Activated CD8-positive, alpha-beta T cell treated with anti-CD3 and anti-CD28 coated beads, Interleukin-2, amount 10 ng/mL, durations not matched to agents 7 days and 5 days (primary cell): ENCODE data around the gene CSH2. TPM values are rescaled to one million over a fixed set of nuclear protein-coding genes. Genes with fewer than 3 reads are reported as not detected.

Source experiments
- ATAC-seq: fragments of 150-1000 bp; cut with Tn5 transposase; one replicate; pipeline ENCODE4 v1.10.0; 2021; ENCODE audit warnings: moderate library complexity
- CTCF ChIA-PET: fragments of 350-600 bp; sonication (Branson Sonifier 250); formaldehyde crosslinking; loops from one replicate; lab custom pipeline; 2021; ENCODE audit warnings: antibody characterized with exemption; lab: Charles Lee
- POLR2A ChIA-PET: fragments of 350-600 bp; sonication (Branson Sonifier 250); formaldehyde crosslinking; loops from one replicate; lab custom pipeline; 2021; ENCODE audit warnings: antibody characterized with exemption; lab: Charles Lee
- DNase-seq: peaks from one replicate; pipeline ENCODE4 v3.0.0-alpha.2; 2020
- H3K27ac Mint-ChIP-seq: one replicate; pipeline ENCODE4 v1.8.0; 2021; ENCODE audit warnings: mild to moderate bottlenecking, mixed read lengths
- H3K27me3 Mint-ChIP-seq: one replicate; pipeline ENCODE4 v1.8.0; 2021; ENCODE audit warnings: low read depth, mixed read lengths
- H3K36me3 Mint-ChIP-seq: one replicate; pipeline ENCODE4 v1.8.0; 2021; ENCODE audit warnings: low read depth, mixed read lengths
- H3K4me1 Mint-ChIP-seq: one replicate; pipeline ENCODE4 v1.8.0; 2021; ENCODE audit warnings: low read depth, mixed read lengths
- H3K4me3 Mint-ChIP-seq: one replicate; pipeline ENCODE4 v1.8.0; 2021; ENCODE audit warnings: mild to moderate bottlenecking, mixed read lengths
- H3K9me3 Mint-ChIP-seq: one replicate; pipeline ENCODE4 v1.8.0; 2022; ENCODE audit warnings: mixed read lengths; ENCODE audit not compliant: insufficient read depth
- total RNA-seq, 2 experiments: library from RNA; stranded (reverse); gene quantifications; one replicate each; pipeline ENCODE4 v1.2.3, GENCODE V29; 2021

Gene CSH2
- total RNA-seq, 2 experiments from 2014 or later, result not detected

DNA sequence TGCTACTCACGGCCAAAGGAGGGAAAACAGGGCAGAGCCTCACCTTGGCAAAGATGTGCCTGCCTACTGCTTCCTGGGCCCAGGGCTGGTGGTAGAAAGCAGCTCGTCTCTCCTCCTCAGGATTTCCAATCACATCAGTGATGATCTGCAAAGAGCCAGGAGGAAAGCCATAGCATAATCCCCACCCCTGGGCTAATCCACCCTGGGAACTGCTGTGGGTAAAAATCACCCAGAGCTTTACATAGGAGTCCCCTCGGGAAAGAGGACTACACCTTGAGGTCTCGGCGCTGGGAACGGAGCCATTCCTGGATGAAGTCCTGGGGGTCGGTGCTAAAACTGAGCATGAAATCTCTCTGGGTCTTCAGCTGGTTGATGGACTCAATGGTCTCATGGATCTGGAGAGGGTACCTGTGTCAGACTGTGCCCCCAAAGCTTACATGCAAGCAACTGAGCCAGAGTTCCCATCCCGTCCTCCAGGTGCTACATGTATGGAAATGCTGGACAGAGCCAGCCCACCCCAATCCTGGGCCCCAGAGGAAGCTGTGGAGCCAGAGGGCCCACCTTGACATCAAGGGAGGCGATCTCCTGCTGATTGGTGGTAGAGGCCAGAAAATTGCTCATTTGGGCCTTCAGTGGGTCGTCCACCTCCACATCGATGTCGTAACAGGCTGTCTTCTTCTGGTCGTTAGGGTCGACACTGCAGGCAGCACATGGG is 40.3 kb downstream of the CSH2 start:
- Mint-ChIP-seq H3K4me1 (peaks cover 54% of the 10 kb centered on the region), H3K4me3 (no peak overlapping the region), H3K36me3 (peaks cover 77% of the 10 kb centered on the region), H3K27ac (peak overlapping the region; percentile 82), H3K9me3 (no peaks in the 10 kb centered on the region), H3K27me3 (no peaks in the 10 kb centered on the region)
- ChIA-PET POLR2A (interaction anchor here (1.5 to 11.3 kb wide), 2 partner anchors 8 to 135 kb away, joined by 8 to 124 read pairs; partner anchors contain the start of gene SMARCD2), CTCF (interaction anchor here (1.2 to 2.1 kb wide), 2 partner anchors 37 to 136 kb away, joined by 6 read pairs; no protein-coding TSS in a partner anchor)
- no peak for DNase-seq
- ATAC-seq, result no peak

DNA sequence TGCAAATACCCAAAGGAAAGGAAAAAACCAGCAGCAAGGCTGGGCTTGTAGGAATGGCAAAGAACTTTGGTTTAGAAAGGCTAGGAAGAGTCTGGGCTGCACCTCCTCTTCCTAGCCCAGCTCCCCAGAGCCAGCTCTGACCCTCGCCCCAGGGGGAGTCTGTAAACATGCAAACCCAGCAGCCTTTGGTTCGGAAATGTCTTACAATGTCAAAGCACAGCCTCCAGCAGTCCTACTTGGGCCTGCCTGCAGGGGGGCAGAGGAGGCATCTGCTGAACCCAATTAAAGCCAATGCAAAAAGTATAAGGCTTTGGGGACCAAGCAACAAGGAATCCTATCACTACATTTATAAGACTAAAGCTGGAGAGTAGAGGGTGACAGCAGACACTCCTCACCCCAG is 41.0 kb downstream of the CSH2 start:
- H3K9me3 Mint-ChIP-seq, result no peaks in the 10 kb centered on the region

GRCh38 chr17:63832014-63832413 is 41.5 kb downstream of the CSH2 start:
- ChIA-PET POLR2A (interaction anchor here (1.0 to 11.3 kb wide), 3 partner anchors 9 to 13 kb away, joined by 5 to 124 read pairs (median 7); partner anchors contain the start of gene SMARCD2), CTCF (interaction anchor here (0.8 to 5.0 kb wide), 5 partner anchors 8 to 58 kb away, joined by 3 to 56 read pairs (median 5); partner anchors contain the start of genes CCDC47 and DDX42)
- ATAC-seq (no peak), DNase-seq (no peak)
- Mint-ChIP-seq H3K27ac (peak overlapping the region; percentile 85), H3K4me3 (no peak overlapping the region), H3K27me3 (no peaks in the 10 kb centered on the region), H3K9me3 (no peaks in the 10 kb centered on the region), H3K36me3 (peaks cover 82% of the 10 kb centered on the region), H3K4me1 (peaks cover 56% of the 10 kb centered on the region)

More for the DNA sequence above, 41.0 kb downstream of the CSH2 start:
- no peak overlapping the region for H3K4me3 Mint-ChIP-seq
- ChIA-PET POLR2A (interaction anchor here (1.0 to 11.3 kb wide), 3 partner anchors 9 to 135 kb away, joined by 5 to 124 read pairs (median 8); partner anchors contain the start of gene SMARCD2), CTCF (interaction anchor here (0.8 to 5.0 kb wide), 3 partner anchors 7 to 59 kb away, joined by 3 to 56 read pairs (median 5); partner anchors contain the start of genes CCDC47 and DDX42)
- H3K4me1 Mint-ChIP-seq, result peaks cover 56% of the 10 kb centered on the region
- H3K36me3 Mint-ChIP-seq, result peaks cover 81% of the 10 kb centered on the region
- no peak for ATAC-seq
- DNase-seq, result no peak
- peak overlapping the region; percentile 85 for H3K27ac Mint-ChIP-seq
- no peaks in the 10 kb centered on the region for H3K27me3 Mint-ChIP-seq

DNA sequence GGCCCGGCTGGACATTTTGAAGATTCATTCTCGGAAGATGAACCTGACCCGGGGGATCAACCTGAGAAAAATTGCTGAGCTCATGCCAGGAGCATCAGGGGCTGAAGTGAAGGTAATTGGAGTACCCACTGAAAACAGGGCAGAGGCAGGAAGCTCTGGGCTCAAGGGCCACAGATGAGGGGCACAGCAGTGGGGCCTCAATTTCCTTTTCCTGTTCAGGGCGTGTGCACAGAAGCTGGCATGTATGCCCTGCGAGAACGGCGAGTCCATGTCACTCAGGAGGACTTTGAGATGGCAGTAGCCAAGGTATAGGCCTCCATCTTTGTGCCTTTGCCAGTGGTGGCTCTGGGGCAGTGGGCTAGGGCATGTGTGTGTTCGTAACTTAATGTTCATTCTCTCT is 42.0 kb downstream of the CSH2 start:
- Mint-ChIP-seq H3K36me3 (peaks cover 82% of the 10 kb centered on the region), H3K9me3 (no peaks in the 10 kb centered on the region), H3K4me3 (peak overlapping the region; percentile 31), H3K4me1 (peaks cover 57% of the 10 kb centered on the region), H3K27me3 (no peaks in the 10 kb centered on the region), H3K27ac (peak overlapping the region; percentile 85)
- no peak for ATAC-seq
- CTCF ChIA-PET, result interaction anchor here (0.8 to 5.0 kb wide), 5 partner anchors 8 to 58 kb away, joined by 3 to 56 read pairs (median 5); partner anchors contain the start of genes CCDC47 and DDX42
- no peak for DNase-seq
- POLR2A ChIA-PET, result interaction anchor here (1.0 to 11.3 kb wide), 3 partner anchors 10 to 12 kb away, joined by 5 to 124 read pairs (median 7); partner anchors contain the start of gene SMARCD2

DNA sequence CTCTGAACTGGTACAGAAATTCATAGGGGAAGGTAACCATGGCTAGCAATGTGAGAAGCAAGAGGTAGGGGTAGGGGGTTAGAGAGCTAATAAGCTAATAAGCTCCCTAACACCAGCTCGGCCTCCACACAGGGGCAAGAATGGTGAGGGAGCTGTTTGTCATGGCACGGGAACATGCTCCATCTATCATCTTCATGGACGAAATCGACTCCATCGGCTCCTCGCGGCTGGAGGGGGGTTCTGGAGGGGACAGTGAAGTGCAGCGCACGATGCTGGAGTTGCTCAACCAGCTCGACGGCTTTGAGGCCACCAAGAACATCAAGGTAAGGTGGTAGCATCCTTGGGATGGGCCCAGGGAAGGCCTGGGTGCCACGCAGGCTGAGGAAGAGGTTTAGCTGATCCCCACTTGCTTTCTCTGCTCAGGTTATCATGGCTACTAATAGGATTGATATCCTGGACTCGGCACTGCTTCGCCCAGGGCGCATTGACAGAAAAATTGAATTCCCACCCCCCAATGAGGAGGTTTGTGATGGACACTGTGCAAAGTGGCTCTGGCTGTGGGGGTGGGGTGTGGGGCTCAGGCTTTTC is 42.5 kb downstream of the CSH2 start:
- POLR2A ChIA-PET, result interaction anchor here (1.5 to 11.3 kb wide), 3 partner anchors 11 to 57 kb away, joined by 4 to 124 read pairs (median 7); partner anchors contain the start of genes CCDC47, DDX42 and SMARCD2
- Mint-ChIP-seq H3K9me3 (no peaks in the 10 kb centered on the region), H3K36me3 (peaks cover 82% of the 10 kb centered on the region), H3K27ac (peak overlapping the region; percentile 85), H3K27me3 (no peaks in the 10 kb centered on the region), H3K4me3 (peak overlapping the region; percentile 31), H3K4me1 (peaks cover 62% of the 10 kb centered on the region)
- CTCF ChIA-PET, result interaction anchor here (0.9 to 5.0 kb wide), 5 partner anchors 9 to 57 kb away, joined by 3 to 56 read pairs (median 5); partner anchors contain the start of genes CCDC47 and DDX42
- DNase-seq (no peak), ATAC-seq (no peak)

- Mint-ChIP-seq H3K9me3 (no peaks in the 10 kb centered on the region), H3K27ac (peak overlapping the region; percentile 12), H3K4me3 (no peak overlapping the region), H3K27me3 (no peaks in the 10 kb centered on the region), H3K4me1 (peaks cover 67% of the 10 kb centered on the region), H3K36me3 (peaks cover 83% of the 10 kb centered on the region)
- ATAC-seq (no peak), DNase-seq (no peak)
- ChIA-PET POLR2A (interaction anchor here (1.0 to 11.3 kb wide), 4 partner anchors 11 to 79 kb away, joined by 3 to 124 read pairs (median 6); partner anchors contain the start of genes CCDC47, DDX42 and SMARCD2), CTCF (interaction anchor here (1.3 to 5.0 kb wide), 4 partner anchors 9 to 138 kb away, joined by 4 to 56 read pairs (median 4); partner anchors contain the start of genes CCDC47 and DDX42)
Observed at GRCh38 chr17:63830278-63830677, 43.2 kb downstream of the CSH2 start.

DNA sequence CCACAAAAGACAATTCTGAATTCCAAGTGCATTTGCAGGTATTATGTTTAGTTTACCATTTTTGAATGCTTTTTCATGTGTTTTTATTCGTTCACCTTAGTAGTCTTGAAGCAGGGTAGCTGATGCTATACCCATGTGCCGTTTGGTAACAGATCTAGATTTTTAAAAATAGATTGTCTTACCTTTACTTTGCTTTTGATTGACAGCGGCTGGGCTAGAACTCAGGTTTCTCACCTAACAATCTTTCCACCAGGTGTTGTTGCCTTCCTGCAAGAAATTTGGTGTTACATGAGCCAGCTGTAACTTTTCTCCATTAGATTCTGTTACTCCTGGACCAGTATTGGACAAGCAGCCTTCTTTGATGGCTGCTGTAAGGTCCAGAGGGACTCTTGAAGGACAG is 44.5 kb downstream of the CSH2 start:
- ATAC-seq (no peak), DNase-seq (no peak)
- Mint-ChIP-seq H3K27me3 (no peaks in the 10 kb centered on the region), H3K4me3 (peak overlapping the region; percentile 97), H3K27ac (peak overlapping the region; percentile 37), H3K36me3 (peaks cover 88% of the 10 kb centered on the region), H3K4me1 (peaks cover 72% of the 10 kb centered on the region), H3K9me3 (no peaks in the 10 kb centered on the region)
- ChIA-PET POLR2A (interaction anchor here (1.0 to 11.3 kb wide), 6 partner anchors 13 to 131 kb away, joined by 3 to 124 read pairs (median 8); partner anchors contain the start of genes CCDC47, DDX42 and SMARCD2), CTCF (interaction anchor here (0.8 to 5.0 kb wide), 8 partner anchors 11 to 195 kb away, joined by 3 to 56 read pairs (median 5); partner anchors contain the start of genes CCDC47 and DDX42)

DNA sequence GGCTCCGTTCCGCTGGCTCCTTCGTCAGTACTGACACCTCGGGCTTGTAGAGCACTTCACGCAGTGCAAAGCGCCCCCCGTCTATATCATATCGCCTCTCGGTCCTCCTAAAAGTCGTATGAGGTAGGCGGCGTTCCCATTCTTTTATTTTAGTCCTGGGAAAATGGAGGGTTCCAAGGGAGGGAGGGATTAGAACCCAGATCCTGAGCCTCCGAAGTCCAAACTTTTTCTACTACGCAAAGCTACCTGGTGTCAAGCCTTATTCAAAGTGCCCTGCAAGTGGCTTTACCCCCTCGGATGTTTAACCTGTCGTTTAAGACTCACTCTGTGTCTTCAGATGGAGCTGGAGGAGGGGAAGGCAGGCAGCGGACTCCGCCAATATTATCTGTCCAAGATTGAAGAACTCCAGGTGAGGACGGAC is 45.7 kb downstream of the CSH2 start:
- CTCF ChIA-PET, result interaction anchor here (0.7 to 5.0 kb wide), 11 partner anchors 8 to 130 kb away, joined by 3 to 56 read pairs (median 4); partner anchors contain the start of genes CCDC47 and DDX42
- H3K27ac Mint-ChIP-seq, result peak overlapping the region; percentile 100
- peaks cover 81% of the 10 kb centered on the region for H3K4me1 Mint-ChIP-seq
- H3K36me3 Mint-ChIP-seq, result peaks cover 88% of the 10 kb centered on the region
- ATAC-seq (no peak), DNase-seq (no peak)
- POLR2A ChIA-PET, result interaction anchor here (0.8 to 11.3 kb wide), 7 partner anchors 9 to 134 kb away, joined by 3 to 124 read pairs (median 4); partner anchors contain the start of genes CCDC47, DDX42 and SMARCD2
- no peaks in the 10 kb centered on the region for H3K9me3 Mint-ChIP-seq
- peak overlapping the region; percentile 97 for H3K4me3 Mint-ChIP-seq
- H3K27me3 Mint-ChIP-seq, result no peaks in the 10 kb centered on the region

DNA sequence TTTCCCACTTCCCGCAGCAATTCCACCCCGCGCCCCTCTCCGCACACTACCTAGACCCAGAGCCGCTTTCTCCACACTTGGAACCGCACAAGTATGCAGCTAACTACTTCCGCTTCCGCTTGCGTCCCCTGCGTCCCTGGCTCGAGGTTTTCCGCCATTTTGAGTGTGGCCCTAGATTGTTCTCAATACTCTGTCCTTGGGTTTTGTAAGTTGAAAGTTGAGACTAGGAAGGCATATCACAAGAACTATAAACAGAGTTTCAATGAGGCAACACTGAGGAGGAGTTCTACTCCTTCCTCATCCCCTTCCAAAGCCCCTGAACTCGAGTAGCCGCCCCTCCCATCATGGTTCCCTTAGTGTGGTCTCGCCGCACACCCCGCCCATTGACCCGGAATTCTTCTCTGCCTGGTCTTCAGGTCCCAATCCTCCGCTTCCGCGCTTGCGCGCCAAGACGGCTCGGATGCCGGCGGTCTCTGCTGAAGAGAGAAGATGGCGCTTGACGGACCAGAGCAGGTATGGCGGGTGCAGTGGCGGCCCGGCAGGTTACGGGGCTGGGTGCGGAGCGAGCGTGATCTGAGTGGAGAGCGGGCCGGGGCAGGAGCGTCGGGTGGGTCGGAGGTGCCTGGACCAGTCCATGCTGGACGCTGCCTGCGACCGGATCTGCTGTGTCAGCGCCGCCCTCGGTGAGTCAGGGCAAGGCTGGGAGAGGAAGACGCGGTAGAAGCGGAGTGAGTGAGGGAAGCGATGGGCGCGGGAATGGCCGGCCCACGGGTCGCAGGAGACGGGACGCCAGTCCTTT is 46.3 kb downstream of the CSH2 start, which contains the start of the genes FTSJ3 and PSMC5:
FTSJ3 (minus strand) TSS at position 662 of the 799 bp plus-strand sequence. CDS start 761 bp downstream, outside the sequence.
PSMC5 (plus strand) TSS at position 430 of the 799 bp plus-strand sequence; CDS start at position 490, 60 bp downstream.
- H3K27ac Mint-ChIP-seq, result peak within 1 kb of the TSS; percentile 100
- no peaks in the 10 kb centered on the region for H3K27me3 Mint-ChIP-seq
- H3K36me3 Mint-ChIP-seq, result peaks cover 86% of the 10 kb centered on the region
- H3K9me3 Mint-ChIP-seq, result no peaks in the 10 kb centered on the region
- ChIA-PET CTCF (interaction anchor here (0.8 to 5.0 kb wide), 9 partner anchors 8 to 53 kb away, joined by 3 to 56 read pairs (median 9); partner anchors contain the start of genes CCDC47 and DDX42), POLR2A (interaction anchor here (0.6 to 11.3 kb wide), 5 partner anchors 14 to 262 kb away, joined by 3 to 124 read pairs (median 17); partner anchors contain the start of genes CCDC47, DDX42 and SMARCD2)
- H3K4me1 Mint-ChIP-seq, result peaks cover 81% of the 10 kb centered on the region
- ATAC-seq (peak; percentile 94), DNase-seq (peak; percentile 97)
- H3K4me3 Mint-ChIP-seq, result peak within 1 kb of the TSS; percentile 97
